HG02938 (cell line): ENCODE measurements around the gene EGFL7.
"Not testable (repeated sequence)": the region's sequence is repeated elsewhere in the genome, so short reads cannot be mapped to it uniquely, and the experiment has no call there.

Experiments used
- ATAC-seq: cut with Tn5 transposase; IDR thresholded peaks from one replicate; pipeline ENCODE4 v1.9.1; 2021; ENCODE audit warnings: mild to moderate bottlenecking, moderate library complexity; ENCODE audit not compliant: unreplicated experiment

The EGFL7 gene

DNA sequence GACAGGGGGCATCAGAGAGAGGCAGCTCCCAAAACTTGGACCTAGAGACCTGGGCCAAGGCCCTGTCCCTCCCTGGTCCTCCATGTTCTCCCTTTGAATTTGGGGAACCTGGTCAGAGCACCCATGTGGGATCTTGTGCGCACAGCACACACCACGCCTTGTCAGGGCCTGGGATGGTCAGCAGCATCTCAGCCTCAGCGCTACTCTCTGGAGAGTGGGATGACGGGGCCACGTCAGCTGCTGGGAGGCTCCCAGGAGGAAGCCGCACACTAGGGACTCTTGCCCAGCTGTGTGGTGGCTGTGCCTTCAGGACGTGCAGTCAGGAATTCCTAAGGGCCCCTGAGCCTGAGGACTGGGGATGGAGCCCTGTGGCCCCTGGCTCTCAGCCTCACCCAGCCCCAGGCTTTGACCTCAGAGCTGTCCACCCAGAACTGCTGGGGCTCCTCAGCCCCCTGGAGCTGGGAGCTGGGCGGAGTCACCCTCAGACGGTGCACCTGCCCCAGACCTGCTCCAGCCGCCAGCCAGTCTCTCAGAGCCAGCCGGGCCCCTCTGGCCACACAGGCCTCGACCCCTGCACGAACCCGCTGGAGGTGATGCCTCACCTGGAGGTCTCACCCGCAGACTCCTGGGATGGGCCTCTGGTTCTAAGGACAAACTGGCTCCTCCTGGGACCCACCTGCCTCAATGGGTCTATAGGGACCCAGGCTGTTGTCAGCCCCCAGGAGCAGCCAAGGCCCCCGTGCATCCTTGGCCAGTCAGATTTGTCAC is 38.3 kb upstream of the EGFL7 start:
- ATAC-seq, result no peak

GRCh38 chr9:136625101-136626065 is 37.3 kb upstream of the EGFL7 start:
- no peak for ATAC-seq

- no peak for ATAC-seq
These were observed 36.5 kb upstream of the EGFL7 start for GRCh38 chr9:136626066-136626725.

- no peak for ATAC-seq
These were observed 35.7 kb upstream of the EGFL7 start for GRCh38 chr9:136626740-136627642.

- no peak for ATAC-seq
These were observed 35.0 kb upstream of the EGFL7 start for GRCh38 chr9:136627703-136628102.

GRCh38 chr9:136628268-136628667 is 34.4 kb upstream of the EGFL7 start:
- ATAC-seq, result no peak

DNA sequence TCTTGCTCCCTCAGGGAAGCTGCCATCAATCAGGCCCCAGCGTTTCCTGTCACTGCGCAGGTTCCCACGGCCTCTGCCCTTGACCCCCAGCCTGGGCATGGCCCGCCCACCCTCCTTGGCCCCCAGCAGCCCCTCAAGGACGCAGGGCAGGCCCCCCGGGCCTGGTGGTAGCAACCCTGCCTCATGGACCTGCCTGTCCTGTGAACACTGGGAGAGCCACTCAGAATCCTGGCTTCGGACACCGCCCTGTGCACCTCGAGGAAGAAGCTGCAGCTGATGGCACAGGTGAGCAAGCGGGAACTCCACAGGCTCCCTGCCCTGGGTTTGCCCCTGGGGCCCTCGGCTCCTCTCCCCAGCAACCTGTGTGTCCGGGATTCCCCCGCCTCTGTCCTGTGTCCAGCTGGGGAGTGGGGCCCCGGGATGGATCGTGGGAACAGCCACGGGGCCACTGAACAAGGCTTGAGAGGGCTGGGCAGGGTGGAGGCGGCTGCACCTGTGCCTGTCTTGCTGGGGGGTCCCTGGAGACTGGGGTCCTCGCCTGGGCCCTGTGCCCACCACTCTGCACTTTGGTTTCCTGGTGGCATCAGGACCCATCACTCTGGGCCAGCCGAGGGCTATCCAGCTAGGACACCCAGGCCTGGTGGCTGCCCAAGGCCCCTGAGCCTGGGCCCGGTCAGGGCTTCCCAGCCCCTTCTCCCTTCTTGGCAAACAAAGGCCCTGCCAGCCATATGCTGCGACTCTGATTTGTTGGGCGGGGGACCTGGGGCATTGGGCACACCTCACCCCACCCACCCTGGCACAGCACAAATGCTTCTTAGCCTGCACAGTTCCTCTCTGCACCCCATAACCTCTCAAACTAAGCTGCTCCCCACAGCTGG is 33.5 kb upstream of the EGFL7 start:
- ATAC-seq, result no peak

DNA sequence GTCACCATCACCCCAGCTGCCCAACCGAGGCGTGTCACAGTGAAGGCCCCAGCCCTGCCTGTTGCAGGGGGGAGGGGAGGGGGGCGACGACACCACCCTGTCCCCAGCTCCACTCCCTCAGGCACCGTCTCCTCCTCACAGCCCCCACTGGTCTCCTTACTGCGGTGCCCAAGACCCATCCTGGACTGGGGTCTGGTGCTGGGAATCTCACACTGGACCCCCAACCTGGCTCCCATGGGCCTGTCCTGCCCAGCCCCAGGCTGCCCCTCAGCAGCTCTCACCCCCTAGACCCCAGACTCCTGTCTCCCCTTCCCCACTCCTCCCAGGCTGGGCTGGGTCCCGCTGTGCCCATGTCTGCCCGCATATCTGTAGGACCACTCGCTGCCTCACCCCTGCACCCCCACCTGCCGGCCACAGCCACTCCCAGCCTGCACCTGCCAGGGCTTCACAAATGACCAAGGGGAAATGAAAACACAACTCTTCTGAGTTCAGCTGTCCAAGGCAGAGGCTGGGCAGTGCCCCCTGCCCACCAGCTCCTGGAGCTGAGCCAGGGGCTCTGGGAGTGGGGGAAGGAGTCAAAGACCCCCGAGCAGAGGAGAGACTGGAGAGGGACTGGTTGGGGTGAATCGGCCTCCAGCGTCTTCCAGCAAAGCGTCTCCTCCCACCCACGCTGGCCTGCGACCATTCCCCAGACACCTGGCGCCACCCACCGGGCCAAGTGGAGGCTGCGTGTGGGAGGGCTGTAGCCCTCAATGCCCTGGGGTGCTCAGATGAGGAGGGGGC is 32.6 kb upstream of the EGFL7 start:
- ATAC-seq, result no peak

DNA sequence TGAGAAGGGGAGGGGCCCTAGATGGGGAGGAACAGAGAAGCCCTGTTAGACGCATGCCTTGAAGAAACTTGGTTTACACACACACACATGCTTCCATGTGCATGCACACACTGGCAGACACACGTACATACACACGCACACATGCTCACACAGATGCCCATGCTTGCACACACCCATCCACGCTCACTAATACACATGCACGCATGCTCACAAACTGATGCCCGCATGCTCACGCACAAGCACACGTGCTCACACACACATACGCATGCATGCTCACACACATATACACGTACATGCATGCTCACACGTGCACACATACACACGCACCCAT is 32.1 kb upstream of the EGFL7 start:
- ATAC-seq, result no peak

DNA sequence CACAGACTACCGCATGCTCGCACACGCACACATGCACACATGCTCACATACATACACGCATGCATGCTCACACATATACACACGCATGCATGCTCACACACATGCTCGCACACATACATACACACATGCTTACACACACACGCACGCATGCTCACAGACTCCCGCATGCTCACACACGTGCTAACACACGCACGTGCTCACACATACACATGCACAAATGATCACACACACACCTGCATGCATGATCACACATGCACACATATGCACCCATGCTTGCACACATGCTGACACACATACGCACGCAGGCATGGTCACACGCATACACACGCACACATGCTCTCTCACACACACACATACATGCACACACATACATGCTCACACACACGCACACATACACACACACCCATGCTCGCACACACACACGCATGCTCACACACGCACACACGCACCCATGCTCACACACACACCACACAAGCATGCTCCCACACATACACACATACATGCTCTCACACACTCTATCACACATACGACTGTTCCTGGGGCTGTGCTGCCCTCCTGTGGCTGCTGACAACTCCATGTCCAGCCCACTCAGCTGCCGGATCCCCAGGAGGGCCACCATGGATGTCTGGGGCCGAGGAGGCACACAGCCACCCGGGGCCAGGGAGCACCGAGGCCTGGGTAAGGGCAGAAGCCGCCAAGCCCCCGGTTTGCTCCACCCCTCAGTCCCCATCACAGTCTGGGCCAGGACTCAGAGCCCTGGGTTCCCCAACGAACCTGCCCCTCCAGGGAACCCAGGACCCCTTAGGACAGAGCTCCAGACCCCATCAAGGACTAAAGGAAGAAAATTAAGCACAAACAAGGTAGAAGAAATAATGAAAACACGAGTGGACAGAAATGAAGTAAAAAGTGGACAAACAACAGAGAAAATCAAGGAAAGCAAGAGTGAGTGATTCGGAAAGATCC is 31.4 kb upstream of the EGFL7 start:
- ATAC-seq, result no peak

- ATAC-seq, result not testable (repeated sequence)
These were observed 30.6 kb upstream of the EGFL7 start for GRCh38 chr9:136632072-136632471.

GRCh38 chr9:136632491-136633106 is 30.1 kb upstream of the EGFL7 start:
- not testable (repeated sequence) for ATAC-seq

DNA sequence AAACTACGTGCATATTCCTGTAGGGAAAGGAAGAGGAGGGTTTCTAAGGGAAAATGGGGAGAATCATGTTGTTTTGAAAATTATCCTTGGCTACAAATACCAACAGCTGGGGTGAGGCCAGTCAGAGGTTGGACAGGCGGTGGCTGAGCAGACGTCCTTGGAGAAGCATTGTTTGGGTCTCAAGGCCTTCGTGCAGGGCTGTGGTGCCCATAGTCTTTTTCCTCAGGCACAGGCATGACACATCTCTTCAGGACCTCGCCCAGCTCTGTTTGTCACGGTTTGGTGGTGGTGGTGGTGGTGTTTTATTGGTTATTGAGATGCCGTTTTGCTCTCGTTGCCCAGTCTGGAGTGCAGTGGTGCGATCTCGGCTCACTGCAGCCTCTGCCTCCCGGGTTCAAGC is 27.8 kb upstream of the EGFL7 start:
- no peak for ATAC-seq

- ATAC-seq, result no peak
These were observed 22.3 kb upstream of the EGFL7 start for GRCh38 chr9:136640171-136641111.

DNA sequence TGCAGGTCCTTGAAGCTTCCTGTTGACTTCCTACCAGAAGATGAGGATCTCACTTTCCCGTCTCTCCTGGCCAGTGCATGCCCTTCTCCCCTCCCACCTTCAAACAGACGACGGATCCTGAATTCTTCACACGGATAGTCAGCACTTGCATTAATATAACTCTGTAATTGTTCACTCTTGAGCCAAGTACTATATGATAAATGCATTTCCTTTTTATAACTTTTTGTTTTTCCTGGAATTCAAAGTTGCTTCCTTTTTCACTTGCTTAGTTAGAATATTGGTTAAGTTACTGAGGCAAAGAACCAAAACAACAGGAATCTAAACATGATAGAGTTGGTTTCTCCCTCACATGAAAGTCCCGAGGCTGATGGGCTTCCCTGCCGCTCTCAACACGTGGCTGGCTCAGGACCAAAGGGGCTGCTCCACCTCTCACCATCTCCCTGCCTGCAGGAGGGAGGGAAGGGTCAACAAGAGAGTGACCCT is 20.2 kb upstream of the EGFL7 start:
- ATAC-seq, result no peak
